Measurements from ENCODE around the gene KLF11. TPM values are rescaled to one million over a fixed set of nuclear protein-coding genes. Genes with fewer than 3 reads are reported as not detected.
"Not testable (repeated sequence)": the region's sequence is repeated elsewhere in the genome, so short reads cannot be mapped to it uniquely, and the experiment has no call there.

Gene KLF11
- polyA plus RNA-seq, 3 donors from 2014 or later: 10.5 to 18.8 (median 11.7) TPM

GRCh38 chr2:10022966-10023662, 20.2 kb upstream of the KLF11 start:
- peaks cover 8 to 9% of the 10 kb centered on the region in 2 donors for H3K4me1 Mint-ChIP-seq
- no peak overlapping the region for H3K4me3 Mint-ChIP-seq
- DNase-seq: no peak
- H3K27ac Mint-ChIP-seq: peak overlapping the region in 1 of 6 donors; percentile 23
- no peaks in the 10 kb centered on the region for H3K36me3 Mint-ChIP-seq
- H3K27me3 Mint-ChIP-seq (ENCODE audit: low read depth in 3 of 3): peaks cover 0 to 4% (median 2%) of the 10 kb centered on the region in 3 donors
- no peaks in the 10 kb centered on the region for H3K9me3 Mint-ChIP-seq

- Mint-ChIP-seq H3K9me3 (no peaks in the 10 kb centered on the region), H3K4me3 (peak overlapping the region in 1 of 5 donors; percentile 27), H3K4me1 (peaks cover 40 to 41% of the 10 kb centered on the region in 2 donors), H3K27ac (peak overlapping the region in 5 of 6 donors; percentile 35 to 97 (median 73)), H3K36me3 (no peaks in the 10 kb centered on the region), H3K27me3 (ENCODE audit: low read depth in 3 of 3) (peaks cover 0 to 3% (median 1%) of the 10 kb centered on the region in 3 donors)
- DNase-seq: no peak
Measured at GRCh38 chr2:10026940-10027569, 16.3 kb upstream of the KLF11 start.

DNA sequence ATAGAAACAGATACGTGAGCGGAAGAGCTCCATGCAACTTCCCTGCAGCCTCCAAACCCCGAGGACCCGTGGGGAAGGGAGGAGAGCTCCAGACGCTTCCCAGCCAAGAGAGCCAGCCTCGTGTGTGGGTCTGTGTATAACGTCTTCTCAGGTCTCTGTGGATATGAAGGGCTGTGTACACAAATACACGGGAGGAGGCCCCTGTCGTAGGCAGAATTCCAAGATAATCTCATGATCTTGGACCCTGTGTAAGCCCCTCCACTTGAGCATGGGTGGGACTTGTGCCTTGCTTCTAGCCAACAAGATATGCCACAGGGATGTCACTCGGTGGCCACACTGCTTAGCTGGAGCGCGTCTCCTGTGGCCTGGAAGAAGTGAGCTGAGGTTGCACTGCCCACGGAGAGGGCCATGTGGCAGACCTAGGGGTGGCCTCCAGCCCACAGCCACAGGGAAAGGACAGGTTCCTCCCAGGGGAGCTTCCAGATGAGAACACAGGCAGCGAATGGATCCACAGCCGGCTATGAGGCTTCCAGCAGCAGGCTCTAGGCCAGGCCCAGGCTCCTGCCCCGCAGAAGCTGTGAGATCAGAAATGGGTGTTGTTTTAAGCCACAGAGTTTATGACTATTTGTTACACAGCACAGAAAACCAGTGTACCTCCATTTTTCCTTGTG, 15.6 kb upstream of the KLF11 start:
- Mint-ChIP-seq H3K4me1 (peaks cover 40 to 42% of the 10 kb centered on the region in 2 donors), H3K27me3 (ENCODE audit: low read depth in 3 of 3) (peaks cover 0 to 3% (median 0%) of the 10 kb centered on the region in 3 donors), H3K4me3 (peak overlapping the region; percentile 21 to 82 (median 41)), H3K9me3 (no peaks in the 10 kb centered on the region), H3K27ac (peak overlapping the region; percentile 62 to 97 (median 95)), H3K36me3 (no peaks in the 10 kb centered on the region)
- no peak for DNase-seq

DNA sequence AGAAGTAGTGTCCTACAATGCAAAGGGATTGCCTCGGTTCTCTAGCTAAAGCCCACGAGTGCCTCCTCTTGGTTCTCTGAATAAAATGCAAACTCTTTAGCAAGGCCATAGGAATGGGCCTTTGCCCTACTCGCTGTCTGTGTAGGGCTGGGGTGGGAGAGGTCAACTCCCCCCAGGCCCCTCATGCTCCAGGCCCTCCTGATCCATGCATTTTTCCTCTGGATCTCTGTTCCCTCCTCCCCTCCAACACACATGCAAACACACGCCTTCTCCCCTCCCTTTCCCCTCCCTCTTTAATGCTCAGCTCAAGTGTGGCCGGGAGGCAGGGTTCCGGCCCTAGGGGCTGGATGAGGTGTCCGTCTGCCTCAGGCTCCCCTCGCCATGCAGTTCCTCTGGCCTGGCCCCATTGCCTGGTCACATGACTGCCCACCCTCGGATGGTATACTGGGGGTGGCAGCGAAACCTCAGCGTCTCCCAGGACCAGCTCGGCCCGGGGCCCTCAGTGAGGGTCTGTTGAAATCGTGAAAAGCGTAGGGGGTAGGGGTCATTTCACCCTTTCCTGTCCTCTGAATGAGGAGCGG, 14.9 kb upstream of the KLF11 start:
- Mint-ChIP-seq H3K4me3 (peak overlapping the region; percentile 77 to 90 (median 82)), H3K4me1 (peaks cover 41 to 43% of the 10 kb centered on the region in 2 donors), H3K27me3 (ENCODE audit: low read depth in 3 of 3) (peaks cover 0 to 3% (median 0%) of the 10 kb centered on the region in 3 donors), H3K36me3 (no peaks in the 10 kb centered on the region), H3K27ac (peak overlapping the region; percentile 85 to 97 (median 95)), H3K9me3 (no peaks in the 10 kb centered on the region)
- no peak for DNase-seq

DNA sequence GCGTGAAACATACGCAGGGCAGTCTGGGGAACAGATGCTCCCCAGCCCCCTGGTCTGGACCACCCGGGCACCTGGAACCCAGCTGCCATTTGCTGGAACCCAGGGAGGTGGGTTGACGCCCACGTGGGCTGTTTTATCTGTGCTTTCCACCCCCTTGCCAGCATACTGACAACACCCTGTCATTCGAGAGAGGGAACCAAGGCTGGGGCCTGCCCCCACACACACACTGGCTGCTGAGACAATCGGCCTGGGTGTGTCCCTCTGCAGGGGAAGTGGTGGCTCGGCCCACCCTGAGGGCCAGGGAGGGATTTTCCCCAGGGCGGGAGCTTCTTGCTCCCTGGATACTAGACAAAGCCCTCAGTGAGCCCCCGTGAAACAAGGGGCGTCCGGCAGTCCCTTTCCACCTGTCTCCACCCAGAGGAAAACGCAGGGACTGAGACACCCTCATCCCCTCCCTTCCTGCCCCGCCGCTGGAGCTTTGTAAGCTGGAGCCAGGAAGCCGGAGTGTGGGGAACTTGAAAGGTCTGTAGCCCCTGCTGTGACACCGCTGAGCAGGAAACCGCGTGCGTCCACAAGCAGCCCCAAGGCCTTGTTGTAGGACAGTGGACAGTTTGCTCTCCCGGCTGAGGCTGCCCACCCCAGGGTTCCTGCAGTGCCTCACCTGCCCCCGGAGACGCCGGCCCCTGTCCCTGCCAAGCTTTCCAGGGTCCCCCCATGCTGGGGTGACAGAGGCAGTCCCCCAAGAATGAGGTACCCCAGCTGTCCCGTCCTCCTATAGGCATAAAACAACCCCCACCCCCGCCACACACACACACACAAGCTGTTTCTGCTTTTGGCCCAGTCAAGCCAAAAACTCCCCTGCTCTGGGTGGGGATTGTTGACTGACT, 14.1 kb upstream of the KLF11 start:
- Mint-ChIP-seq H3K4me3 (peak overlapping the region; percentile 77 to 90 (median 82)), H3K36me3 (no peaks in the 10 kb centered on the region), H3K27ac (peak overlapping the region; percentile 85 to 97 (median 95)), H3K4me1 (peaks cover 46 to 48% of the 10 kb centered on the region in 2 donors), H3K27me3 (ENCODE audit: low read depth in 3 of 3) (peaks cover 0 to 3% (median 0%) of the 10 kb centered on the region in 3 donors), H3K9me3 (no peaks in the 10 kb centered on the region)
- DNase-seq: peak; percentile 67 to 79 (median 76)

GRCh38 chr2:10029875-10030223, 13.5 kb upstream of the KLF11 start:
- Mint-ChIP-seq H3K27me3 (ENCODE audit: low read depth in 3 of 3) (peaks cover 0 to 3% (median 0%) of the 10 kb centered on the region in 3 donors), H3K9me3 (no peaks in the 10 kb centered on the region), H3K27ac (peak overlapping the region; percentile 85 to 97 (median 95)), H3K4me3 (peak overlapping the region; percentile 77 to 90 (median 82)), H3K4me1 (peaks cover 52 to 54% of the 10 kb centered on the region in 2 donors), H3K36me3 (no peaks in the 10 kb centered on the region)
- no peak for DNase-seq

DNA sequence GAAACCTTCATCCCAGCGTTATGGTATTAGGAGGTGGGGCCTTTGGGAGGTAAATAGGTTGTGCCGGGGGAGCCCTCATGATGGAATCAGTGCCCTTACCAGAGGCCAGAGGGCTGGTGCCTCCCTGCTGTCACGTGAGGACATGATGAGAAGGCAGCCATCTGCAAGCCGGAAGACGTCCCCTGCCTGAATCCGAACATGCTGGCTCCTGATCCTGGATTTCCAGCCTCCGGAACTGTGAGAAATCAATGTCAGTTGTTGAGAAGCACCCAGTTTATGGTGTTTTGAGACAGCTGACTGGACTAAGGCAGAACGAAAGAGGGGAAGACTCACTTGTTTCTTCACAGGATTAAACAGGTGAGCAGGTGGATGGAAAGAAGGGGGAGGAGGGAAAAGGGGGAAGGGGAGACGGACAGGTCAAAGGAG, 13.0 kb upstream of the KLF11 start:
- peaks cover 0 to 3% (median 0%) of the 10 kb centered on the region in 3 donors for H3K27me3 Mint-ChIP-seq (ENCODE audit: low read depth in 3 of 3)
- H3K36me3 Mint-ChIP-seq: no peaks in the 10 kb centered on the region
- no peak for DNase-seq
- peak overlapping the region in 4 of 5 donors; percentile 77 to 90 (median 84) for H3K4me3 Mint-ChIP-seq
- no peaks in the 10 kb centered on the region for H3K9me3 Mint-ChIP-seq
- H3K27ac Mint-ChIP-seq: peak overlapping the region; percentile 85 to 97 (median 95)
- H3K4me1 Mint-ChIP-seq: peaks cover 57 to 59% of the 10 kb centered on the region in 2 donors

DNA sequence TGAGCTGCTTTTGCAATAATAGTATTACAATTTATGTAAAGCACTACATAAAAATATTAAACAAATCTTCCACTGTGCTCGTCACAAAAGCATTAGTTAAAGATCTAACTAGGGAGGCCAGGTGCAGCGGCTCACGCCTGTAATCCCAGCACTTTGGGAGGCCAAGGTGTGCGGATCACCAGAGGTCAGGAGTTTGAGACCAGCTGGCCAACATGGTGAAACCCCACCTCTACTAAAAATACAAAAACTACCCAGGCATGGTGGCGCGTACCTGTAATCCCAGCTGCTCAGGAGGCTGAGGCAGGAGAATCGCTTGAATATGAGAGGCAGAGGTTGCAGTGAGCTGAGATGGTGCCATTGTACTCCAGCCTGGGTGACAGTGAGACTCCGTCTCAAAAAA, 12.6 kb upstream of the KLF11 start:
- not testable (repeated sequence) for H3K9me3 Mint-ChIP-seq; DNase-seq; H3K36me3 Mint-ChIP-seq; H3K27me3 Mint-ChIP-seq (ENCODE audit: low read depth in 3 of 3)
- Mint-ChIP-seq H3K4me1 (peaks cover 62 to 63% of the 10 kb centered on the region in 2 donors), H3K27ac (peak overlapping the region in 4 of 6 donors; percentile 77 to 97 (median 96)), H3K4me3 (peak overlapping the region in 3 of 5 donors; percentile 18 to 90 (median 27))

DNA sequence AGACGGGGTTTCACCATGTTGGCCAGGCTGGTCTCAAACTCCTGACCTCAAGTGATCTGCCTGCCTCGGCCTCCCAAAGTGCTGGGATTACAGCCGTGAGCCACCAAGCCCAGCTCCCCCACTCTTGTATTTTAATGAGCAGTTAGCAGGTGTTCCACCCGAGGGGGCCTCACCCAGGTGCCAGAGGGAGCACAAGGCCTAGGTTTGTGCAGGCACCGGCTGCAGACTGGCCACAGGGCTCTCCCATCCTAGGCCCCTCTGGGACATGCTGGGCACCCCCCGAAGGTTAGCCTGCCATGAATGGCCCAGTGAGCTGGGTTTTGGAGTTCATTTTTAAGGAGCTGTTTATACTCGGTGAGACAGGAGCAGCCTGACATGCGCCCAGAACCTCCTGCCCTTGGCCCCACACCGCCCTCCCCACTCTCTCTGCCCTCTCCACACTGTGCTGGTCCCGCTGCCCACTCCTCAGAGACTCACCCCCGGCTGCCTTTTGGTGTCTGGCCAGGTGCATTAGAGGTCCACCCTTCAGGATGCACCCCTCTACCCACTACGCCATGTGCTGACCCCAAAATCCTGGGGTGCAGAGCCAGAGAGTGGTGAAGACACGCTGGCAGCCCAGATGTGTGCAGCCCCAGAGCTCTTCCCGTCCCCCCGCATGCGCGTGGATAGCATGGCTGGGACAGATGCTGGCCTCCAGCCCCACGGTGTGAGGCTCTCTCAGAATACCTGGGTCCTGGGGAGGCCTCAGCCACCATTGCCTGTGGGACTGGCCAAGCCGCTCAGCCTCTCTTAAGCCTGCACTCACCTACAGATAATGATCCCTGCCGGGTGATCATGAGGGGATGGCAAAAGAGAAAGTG, 11.2 kb upstream of the KLF11 start:
- H3K27ac Mint-ChIP-seq: peak overlapping the region in 4 of 6 donors; percentile 44 to 66 (median 60)

DNA sequence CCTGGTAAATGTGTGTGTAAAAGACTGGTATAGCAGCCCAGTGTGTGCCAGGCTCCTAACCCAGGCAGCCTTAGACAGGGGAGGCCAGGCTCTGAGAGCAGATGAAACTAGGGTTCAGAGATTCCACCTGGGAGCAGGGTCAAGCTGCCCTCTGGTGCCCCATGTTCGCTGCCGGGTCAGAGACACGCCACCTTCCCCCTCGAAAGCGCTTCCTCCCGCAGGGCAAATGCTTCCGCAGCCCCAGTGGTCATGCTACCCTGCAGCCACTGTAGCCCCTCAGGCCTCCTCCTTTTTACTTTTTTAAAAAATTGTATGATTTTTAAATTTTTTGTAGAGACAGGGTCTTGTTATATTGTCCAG, 10.6 kb upstream of the KLF11 start:
- peaks cover 60 to 70% of the 10 kb centered on the region in 2 donors for H3K4me1 Mint-ChIP-seq
- peak overlapping the region in 4 of 6 donors; percentile 44 to 66 (median 60) for H3K27ac Mint-ChIP-seq
- H3K4me3 Mint-ChIP-seq: no peak overlapping the region
- DNase-seq: no peak
- H3K9me3 Mint-ChIP-seq: no peaks in the 10 kb centered on the region
- peaks cover 0 to 4% (median 3%) of the 10 kb centered on the region in 3 donors for H3K27me3 Mint-ChIP-seq (ENCODE audit: low read depth in 3 of 3)
- no peaks in the 10 kb centered on the region for H3K36me3 Mint-ChIP-seq

More for the DNA sequence above, 11.2 kb upstream of the KLF11 start:
- Mint-ChIP-seq H3K4me3 (no peak overlapping the region), H3K4me1 (peaks cover 66 to 71% of the 10 kb centered on the region in 2 donors), H3K36me3 (no peaks in the 10 kb centered on the region), H3K27me3 (ENCODE audit: low read depth in 3 of 3) (peaks cover 0 to 3% (median 0%) of the 10 kb centered on the region in 3 donors), H3K9me3 (no peaks in the 10 kb centered on the region)
- no peak for DNase-seq

DNA sequence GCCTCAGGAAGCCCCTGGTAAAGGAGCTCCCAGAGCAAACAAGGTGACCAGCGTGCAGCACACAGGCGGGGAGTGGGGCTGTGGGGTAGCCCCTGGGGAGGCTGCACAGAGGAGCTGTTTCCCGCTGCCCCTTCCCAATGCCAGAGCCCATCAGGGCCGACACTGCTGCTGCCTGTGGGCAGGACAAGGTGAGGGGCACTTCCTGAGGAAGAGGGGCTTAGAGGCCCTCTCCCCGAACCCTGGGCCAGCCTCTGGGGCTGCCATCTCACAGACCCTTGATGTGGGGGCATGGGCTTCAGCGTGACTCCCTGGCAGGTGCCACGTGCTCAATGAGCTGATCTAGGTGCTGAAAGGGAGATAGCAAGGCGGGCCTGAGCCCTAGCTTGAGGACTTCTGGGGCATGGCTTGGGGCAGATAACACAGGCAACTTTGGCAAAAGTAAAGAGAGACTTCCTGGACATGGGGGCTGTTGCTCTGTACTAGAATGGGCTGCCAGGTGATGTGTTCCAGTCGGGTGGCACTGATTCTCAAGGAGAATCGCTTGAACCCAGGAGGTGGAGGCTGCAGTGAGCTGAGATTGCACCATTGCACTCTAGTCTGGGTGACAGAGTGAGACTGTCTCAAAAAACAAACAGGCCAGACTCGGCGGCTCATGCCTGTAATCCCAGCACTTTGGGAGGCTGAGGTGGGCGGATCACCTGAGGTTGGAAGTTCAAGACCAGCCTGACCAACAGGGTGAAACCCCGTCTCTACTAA, 9.9 kb upstream of the KLF11 start:
- peaks cover 0 to 4% (median 3%) of the 10 kb centered on the region in 3 donors for H3K27me3 Mint-ChIP-seq (ENCODE audit: low read depth in 3 of 3)
- H3K4me1 Mint-ChIP-seq: peaks cover 53 to 66% of the 10 kb centered on the region in 2 donors

More for the DNA sequence above, 9.9 kb upstream of the KLF11 start:
- no peaks in the 10 kb centered on the region for H3K9me3 Mint-ChIP-seq
- DNase-seq: no peak
- peak overlapping the region in 2 of 6 donors; percentile 53 to 66 for H3K27ac Mint-ChIP-seq
- peaks cover 0 to under 1% (median 0%) of the 10 kb centered on the region in 3 donors for H3K36me3 Mint-ChIP-seq
- peak overlapping the region in 1 of 5 donors; percentile 18 for H3K4me3 Mint-ChIP-seq
